ENCODE measurements around the gene NAV2. TPM values are rescaled to one million over a fixed set of nuclear protein-coding genes. Genes with fewer than 3 reads are reported as not detected.

The NAV2 gene
- total and polyA plus RNA-seq, 2 experiments from 2014 or later = 26.0 to 45.0 TPM

DNA sequence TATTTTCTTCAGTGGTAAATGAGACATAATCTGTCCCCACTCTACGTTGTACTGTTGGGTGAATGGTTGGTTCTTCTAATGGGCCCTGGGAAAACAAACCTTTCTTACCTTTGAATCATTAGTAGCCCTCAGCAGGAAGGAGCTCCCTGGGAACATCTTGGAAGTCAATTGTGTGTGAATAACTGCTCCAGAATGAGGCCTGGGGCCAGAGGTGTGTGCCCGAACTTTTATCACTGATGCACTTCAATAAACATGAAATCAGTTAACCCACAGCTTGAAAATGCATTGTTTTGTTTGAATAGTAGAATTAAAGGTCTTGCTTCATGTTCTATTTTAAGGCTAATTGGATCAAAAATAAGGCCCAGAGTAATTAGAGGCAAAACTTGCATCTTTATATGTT is 67.1 kb downstream of the NAV2 start (continued):
- no peak for TF ChIP-seq ZNF462 (CRISPR knock-in tag; IDR thresholded peaks at IDR 0.05)
- TF ChIP-seq JUNB (IDR thresholded peaks at IDR 0.05; ENCODE audit: unreplicated experiment) = no peak

GRCh38 chr11:19781351-19781750 is 68.7 kb downstream of the NAV2 start:
- peaks cover 56% of the 10 kb centered on the region for H3K4me1 ChIP-seq (ENCODE audit: insufficient read depth)
- ATAC-seq (no peak), DNase-seq (ENCODE audit: low spot score) (no peak)
- no peak overlapping the region for H3K4me3 ChIP-seq
- peaks cover 46% of the 10 kb centered on the region for H3K36me3 Mint-ChIP-seq (ENCODE audit: low read depth)
- H3F3A ChIP-seq (replicated peaks; ENCODE audit: low read depth) = no peaks in the 10 kb centered on the region
- no peak overlapping the region for H2AFZ ChIP-seq
- peak overlapping the region; percentile 36; the same call in 1 of the 2 replicates for H3K4me2 ChIP-seq
- peaks cover 90% of the 10 kb centered on the region for H3K79me2 ChIP-seq (replicated peaks; ENCODE audit: insufficient read depth)
- H3K27ac ChIP-seq (ENCODE audit: low read depth) = no peak overlapping the region
- H3K36me3 ChIP-seq (ENCODE audit: insufficient read depth) = no peaks in the 10 kb centered on the region
- peaks cover 9% of the 10 kb centered on the region; the same call in 1 of the 2 replicates for H4K20me1 ChIP-seq (replicated peaks; ENCODE audit: insufficient read depth)
- peaks cover 4% of the 10 kb centered on the region for H3K27me3 Mint-ChIP-seq (ENCODE audit: insufficient read depth, low read depth, poor library complexity)
- no peak overlapping the region for H3K27ac Mint-ChIP-seq
- H3K9me3 Mint-ChIP-seq = no peaks in the 10 kb centered on the region
- H3K4me3 Mint-ChIP-seq = no peak overlapping the region
- no peaks in the 10 kb centered on the region for H3K9me2 ChIP-seq (ENCODE audit: insufficient read depth)
- no peaks in the 10 kb centered on the region for H3K27me3 ChIP-seq (ENCODE audit: insufficient read depth)
- H3K4me1 Mint-ChIP-seq = peaks cover 60% of the 10 kb centered on the region
- TF ChIP-seq EZH2 (IDR thresholded peaks at IDR 0.05; ENCODE audit: low read depth, unreplicated experiment) (no peak), POLR2AphosphoS5 (IDR thresholded peaks at IDR 0.05; ENCODE audit: low read depth) (no peak), STAT1 (IDR thresholded peaks at IDR 0.05; ENCODE audit: unreplicated experiment) (no peak), CREB1 (CRISPR knock-in tag; IDR thresholded peaks at IDR 0.05; ENCODE audit: low read depth) (no peak), REST (IDR thresholded peaks at IDR 0.05; ENCODE audit: unreplicated experiment) (no peak)

All from GM23338 (cell line).